GM21381 (cell line): Measurements from ENCODE around the gene ARGLU1.

Source experiments
- ATAC-seq: cut with Tn5 transposase; IDR thresholded peaks from one replicate; pipeline ENCODE4 v1.9.1; 2021; ENCODE audit warnings: mild to moderate bottlenecking, moderate library complexity; ENCODE audit not compliant: unreplicated experiment

Gene ARGLU1

DNA sequence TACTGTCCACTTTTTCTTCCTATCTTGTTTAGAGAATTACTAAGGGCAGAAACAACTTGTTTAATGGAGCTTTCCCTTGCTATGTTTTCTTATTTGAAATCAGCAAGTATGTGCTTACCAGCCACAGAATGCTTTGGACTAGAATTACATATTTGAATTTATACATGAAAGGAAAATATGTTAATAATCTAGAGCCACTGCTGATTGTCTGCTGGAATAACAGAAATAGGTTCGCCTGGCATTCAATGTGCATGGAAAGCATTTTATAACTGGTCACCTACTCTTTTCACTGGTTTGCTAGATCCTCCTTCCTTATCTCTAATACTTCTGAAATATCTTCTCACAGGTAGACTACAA lies 40.5 kb downstream of the ARGLU1 start:
- no peak for ATAC-seq

- no peak for ATAC-seq
These were observed 41.0 kb downstream of the ARGLU1 start for GRCh38 chr13:106526738-106527444.

- ATAC-seq, result no peak
These were observed 42.1 kb downstream of the ARGLU1 start for GRCh38 chr13:106525865-106526264.

DNA sequence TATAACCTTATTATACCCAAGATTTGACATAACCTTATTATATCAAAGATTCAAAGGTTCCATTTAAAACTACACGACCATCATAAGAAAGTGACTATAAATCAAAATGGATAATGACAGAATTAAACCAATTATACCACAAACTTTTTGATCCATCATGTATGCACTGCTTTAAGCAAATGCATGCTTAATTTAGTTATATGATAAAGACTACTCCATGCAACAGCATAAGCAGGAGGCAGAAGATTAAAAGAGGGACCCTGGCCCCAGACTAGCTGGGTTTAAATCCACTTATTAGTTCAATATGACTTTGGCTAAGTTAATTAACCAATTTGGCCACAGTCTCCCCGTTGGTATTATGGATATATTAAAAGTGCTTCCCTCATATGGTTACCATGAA lies 43.8 kb downstream of the ARGLU1 start:
- ATAC-seq, result no peak

- no peak for ATAC-seq
These were observed 44.4 kb downstream of the ARGLU1 start for GRCh38 chr13:106523576-106523975.

DNA sequence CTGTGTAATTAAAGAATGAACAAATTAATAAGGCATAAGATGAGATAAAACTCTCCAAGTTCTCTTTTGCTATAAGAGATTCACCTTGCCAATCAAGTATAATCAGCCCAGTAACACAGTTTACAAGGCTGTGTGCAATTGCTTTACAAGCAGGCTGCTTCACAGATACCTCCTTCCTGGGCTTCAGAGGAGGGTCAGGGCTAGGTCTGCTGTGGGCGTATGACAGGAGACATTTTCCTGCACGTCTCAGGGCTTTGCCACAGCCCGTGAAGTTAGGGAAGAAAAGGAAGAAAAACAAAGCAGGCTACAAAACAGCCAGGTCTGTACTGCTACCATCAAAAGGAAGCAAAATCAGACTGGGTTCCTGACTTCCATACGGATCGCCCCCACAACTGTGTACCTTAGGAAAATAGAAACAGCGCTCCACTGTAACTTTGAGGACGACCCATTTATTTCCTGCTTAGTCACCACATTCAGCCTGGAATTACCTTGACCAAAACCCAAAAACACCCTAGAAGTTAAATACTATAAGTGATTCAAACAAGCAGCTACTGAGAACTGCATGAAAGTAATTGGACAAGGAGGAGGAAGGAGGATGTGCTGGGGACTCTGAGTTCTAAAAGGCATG lies 44.9 kb downstream of the ARGLU1 start:
- ATAC-seq, result no peak

GRCh38 chr13:106522112-106522705 lies 45.7 kb downstream of the ARGLU1 start:
- no peak for ATAC-seq

GRCh38 chr13:106521095-106521799 lies 46.7 kb downstream of the ARGLU1 start:
- ATAC-seq, result no peak

DNA sequence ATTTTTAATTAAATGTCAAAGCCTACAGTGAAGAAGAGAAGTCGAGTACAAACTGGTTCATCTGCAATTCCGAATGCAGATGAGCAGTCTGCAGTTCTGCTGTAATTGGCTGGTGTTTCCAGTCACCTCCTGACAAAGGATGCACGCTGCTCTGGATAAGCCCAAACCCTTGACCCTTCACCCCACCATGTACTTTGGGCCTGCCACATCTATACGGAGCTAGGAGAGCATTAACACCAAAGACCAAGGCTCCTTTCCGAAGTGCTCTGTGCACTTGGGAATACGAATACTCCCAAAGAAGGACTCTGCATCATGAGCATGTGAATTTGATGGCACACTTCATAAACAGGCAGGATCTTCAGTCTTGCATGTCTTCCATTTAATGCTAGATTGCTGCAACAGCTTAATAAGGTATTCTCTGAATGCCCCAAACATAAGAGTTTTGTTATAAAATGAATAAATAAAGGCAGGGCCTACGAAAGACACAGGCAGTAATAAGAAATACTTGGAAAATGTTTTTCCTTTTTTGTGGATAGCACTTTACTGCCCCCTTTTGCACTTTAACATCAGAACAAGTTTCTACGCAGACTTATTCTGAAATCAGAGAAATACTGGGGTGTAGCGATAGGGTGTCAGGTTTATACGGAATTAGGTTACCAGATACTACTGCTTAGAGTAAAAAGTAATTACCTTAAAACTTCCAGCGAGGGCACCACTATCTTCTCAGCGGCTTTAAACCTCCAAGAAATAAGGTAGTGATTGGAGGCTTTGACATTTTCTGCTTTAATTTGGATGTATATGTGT lies 47.5 kb downstream of the ARGLU1 start:
- ATAC-seq, result no peak

- ATAC-seq, result no peak
These were observed 49.4 kb downstream of the ARGLU1 start for GRCh38 chr13:106518512-106518911.

DNA sequence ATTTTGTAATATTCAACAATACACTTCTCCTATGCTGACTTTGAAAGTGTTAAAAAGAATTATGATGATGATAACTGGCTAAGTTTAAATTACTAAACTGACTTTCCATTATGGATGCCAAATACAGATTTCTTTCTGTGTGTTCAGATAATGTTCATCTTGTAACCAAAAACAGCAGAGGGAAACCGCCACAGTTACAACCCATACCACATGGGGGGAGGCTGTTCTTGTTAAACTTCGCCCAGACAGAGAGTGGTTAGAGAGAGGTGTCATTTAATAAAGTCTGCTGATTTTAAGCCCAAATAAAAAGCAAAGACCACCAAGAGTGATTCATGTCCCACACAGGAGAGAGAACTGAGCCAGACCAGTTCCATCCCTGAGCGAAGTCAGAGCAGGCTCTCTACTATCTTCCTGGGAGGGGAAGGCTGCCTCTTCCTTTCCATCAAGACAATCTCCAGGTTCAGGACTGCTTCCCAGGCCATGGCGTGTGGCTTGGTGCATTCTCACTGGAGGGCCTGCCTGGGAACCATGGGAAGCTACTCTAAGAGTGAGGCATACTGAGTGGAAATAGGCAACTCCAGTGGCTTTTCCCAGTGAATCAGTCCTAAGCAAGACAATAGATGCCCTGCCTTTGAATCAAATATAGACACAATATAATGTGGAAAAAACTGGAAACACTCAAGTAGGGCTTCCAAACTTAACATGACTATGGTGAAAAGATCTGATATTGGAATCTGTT lies 50.7 kb downstream of the ARGLU1 start:
- ATAC-seq, result no peak

GRCh38 chr13:106515635-106516254 lies 52.2 kb downstream of the ARGLU1 start:
- no peak for ATAC-seq

- ATAC-seq, result no peak
These were observed 52.9 kb downstream of the ARGLU1 start for GRCh38 chr13:106514928-106515634.

DNA sequence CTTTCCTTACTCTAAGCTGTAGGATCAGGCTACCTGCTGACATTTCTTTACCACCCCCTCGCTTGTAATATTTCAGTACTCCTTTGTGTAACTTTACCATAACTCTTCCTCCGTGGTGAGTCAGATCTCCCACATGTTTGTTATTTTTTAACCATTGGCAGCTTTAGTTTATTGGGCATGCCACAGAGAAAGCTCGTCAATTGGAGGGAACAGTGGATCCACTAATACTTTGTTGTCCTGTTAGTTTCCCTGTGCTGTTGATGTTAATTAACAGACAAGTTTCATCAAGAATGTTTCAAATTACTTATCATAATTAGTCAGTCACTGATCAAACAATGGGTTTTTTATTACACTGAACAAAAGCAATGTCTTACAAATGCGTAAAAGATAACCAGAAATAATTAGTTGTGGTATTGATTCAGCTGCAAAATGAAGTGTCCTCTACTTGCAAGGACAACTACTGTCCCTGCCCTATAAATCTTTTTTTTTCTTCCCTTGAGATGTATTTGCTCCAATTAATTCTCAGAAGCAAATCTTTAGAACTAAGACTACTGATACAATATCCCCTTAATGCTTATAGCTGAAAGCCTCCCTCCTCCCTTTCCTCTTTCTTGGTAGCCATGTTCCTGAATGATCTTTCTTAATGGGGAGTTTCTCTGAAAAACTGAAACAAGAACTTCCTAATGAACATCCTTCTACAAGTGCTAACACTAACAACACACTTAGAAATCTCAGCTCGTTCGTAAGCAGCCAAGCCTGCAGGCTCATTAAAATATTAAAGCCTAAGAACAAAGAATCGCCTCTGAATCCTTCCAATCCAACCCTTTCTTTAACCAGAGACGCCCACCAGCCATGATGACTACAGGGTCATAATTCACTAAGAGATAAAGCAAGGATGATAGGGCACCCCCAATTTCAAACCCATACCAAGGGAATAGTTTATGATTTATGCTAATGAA lies 54.6 kb downstream of the ARGLU1 start:
- ATAC-seq, result no peak

DNA sequence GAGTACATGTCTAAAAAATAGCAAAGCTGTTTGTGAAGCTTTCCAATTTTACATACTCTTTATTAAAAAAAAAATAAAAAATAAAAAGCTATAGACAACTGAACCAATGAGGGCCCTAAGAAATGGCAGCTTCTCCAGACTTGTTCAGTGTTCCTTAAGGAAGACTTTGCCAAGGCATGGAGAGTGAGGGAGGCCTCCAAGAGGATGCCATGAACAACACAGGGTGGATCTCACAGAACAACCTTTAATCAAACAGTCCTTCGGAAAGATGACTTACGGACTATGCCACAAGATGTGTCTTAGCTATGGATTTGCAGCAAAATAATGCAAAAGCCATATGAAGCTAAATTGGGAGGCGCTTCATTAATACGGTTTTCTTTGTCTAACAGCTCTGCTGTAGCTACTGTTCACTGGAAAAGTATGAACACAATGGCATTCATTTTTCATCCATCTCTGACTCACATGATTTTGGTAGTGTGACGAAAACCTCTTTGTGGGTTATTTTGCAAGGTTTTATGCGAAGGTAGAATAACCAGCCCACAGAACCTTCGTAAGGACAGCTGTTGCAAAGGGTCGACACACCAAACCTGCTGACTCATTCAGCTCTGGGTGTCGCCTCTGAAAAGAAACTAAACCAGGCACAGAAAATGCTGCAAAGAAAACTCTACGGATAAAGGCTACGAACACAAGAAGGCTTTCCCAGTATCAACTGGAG lies 60.2 kb downstream of the ARGLU1 start:
- ATAC-seq, result peak; percentile 77

DNA sequence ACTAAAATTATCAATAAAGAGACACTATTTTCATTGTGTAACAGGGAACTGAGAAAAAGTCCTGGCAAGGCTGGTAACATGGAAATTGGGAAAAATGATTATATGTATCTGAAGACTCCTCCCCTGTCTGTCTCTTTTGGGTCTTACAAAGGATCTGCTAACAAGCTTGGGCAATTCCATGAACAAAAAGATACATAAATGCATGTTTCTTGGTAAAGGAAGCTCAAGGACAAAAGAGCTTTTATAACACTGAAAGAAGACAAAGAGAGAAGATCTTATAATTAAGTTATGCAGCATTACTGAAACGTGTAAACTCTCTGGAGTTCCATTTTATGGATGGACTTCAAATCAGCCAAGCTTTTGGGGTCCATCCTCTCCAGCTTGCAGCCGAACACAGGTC lies 61.7 kb downstream of the ARGLU1 start:
- ATAC-seq, result no peak

GRCh38 chr13:106505732-106506131 lies 62.2 kb downstream of the ARGLU1 start:
- no peak for ATAC-seq
